Fibroblast of skin of right biceps (primary cell): Measurements from ENCODE around the gene TRAPPC3.

Source experiments
- DNase-seq: peaks from one replicate; pipeline ENCODE4 v3.0.0-alpha.2; 2013

The TRAPPC3 gene

GRCh38 chr1:36151134-36151844 is 2.0 kb upstream of the TRAPPC3 start:
- no peak for DNase-seq

GRCh38 chr1:36150296-36151133 is 1.2 kb upstream of the TRAPPC3 start:
- DNase-seq: peak; percentile 94

- DNase-seq: no peak
Observed at GRCh38 chr1:36149973-36150295, 648 bp upstream of the TRAPPC3 start.

- no peak for DNase-seq
Observed at GRCh38 chr1:36148821-36149236, 457 bp downstream of the TRAPPC3 start.

DNA sequence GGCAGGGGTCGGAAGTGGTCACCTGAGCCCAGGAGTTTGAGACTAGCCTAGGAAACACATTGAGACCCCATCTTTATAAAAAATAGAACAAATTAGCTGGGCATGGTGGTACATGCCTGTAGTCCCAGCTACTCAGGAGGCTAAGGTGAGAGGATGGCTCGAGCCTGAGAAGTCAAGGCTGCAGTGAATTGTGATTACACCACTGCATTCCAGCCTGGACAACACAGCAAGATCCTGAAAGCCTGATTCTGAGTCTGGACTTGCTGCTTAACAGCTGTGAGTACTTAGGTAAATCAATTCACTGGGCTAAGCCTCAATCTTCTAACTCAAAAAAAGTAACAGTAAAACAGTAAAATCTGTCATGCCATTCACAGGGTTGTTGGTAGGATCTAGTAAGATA is 4.9 kb downstream of the TRAPPC3 start:
- no peak for DNase-seq

DNA sequence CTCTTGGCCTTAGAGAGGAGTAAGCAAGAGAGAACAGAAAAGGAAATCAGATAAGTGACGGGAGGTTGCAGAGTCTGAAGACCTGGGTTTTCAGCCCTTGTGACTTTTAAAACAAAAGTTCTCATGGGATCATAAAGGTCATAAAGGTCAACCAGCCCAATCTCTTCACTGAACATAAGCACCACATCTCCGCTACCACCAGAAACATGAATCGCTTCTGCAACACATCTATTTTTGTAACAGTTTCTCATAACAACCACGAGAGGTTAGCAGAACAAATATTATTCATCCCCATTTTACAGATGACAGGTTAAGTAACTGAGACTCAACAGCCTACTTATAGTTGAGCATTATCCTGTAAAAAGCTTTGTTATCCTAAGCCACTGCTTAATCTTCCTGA is 5.9 kb downstream of the TRAPPC3 start:
- DNase-seq: no peak

GRCh38 chr1:36142121-36142520 is 7.2 kb downstream of the TRAPPC3 start:
- no peak for DNase-seq

DNA sequence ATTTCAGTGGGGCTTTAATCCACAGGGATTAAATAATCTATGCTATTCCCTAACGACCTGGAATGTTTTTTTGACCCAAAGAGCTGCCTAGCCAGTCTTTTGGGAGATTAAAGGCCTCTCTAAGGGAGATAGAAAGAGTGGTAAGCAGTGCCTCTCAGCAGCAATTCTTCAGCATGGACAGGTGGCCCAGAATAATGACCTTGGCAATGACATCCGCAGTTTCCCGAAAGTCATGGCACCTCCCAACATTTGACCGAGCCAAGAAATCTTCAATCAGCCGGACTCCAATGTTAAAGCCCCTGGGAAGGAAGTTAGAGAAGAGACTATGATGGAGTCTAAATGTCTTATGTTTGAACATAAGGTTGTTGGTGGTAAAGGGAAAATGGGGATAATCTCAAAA is 9.8 kb downstream of the TRAPPC3 start:
- no peak for DNase-seq

DNA sequence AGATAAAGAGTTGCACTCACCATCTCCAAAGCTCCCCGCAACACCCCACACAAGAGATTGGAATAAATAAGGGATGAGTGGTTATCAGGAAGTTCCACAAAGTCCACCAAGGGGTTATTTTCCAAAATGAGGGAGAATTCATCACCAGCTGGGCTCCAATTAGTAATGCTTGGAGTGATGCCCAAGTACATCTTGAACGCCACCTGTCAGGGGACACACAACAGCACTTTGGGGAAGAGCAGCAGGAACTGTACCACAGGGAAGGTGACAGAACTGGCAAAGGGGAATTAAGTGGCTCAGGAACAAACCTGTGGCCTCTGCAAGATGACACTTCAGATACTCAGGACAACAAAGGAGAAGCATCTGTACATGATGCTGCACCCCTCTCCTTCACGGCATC is 11.5 kb downstream of the TRAPPC3 start:
- DNase-seq: no peak

DNA sequence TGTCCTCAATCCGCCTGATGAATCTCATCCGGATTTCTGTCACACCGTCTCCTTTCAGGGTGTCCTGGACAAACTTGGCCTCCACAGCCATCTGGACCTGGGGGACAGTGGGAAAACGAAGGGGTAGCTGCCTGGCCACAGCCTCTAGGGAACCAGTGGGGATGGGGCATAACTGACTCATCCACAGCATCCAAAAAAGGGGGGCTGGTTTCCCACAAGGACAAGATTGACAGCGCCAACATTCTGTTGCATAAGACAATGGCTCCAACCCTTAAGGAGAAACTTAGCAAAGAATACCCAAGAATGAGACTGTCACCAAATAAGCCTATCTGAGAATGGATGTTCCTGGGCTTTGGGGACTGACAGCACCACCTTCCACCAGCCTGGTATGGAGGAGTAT is 12.1 kb downstream of the TRAPPC3 start:
- no peak for DNase-seq

DNA sequence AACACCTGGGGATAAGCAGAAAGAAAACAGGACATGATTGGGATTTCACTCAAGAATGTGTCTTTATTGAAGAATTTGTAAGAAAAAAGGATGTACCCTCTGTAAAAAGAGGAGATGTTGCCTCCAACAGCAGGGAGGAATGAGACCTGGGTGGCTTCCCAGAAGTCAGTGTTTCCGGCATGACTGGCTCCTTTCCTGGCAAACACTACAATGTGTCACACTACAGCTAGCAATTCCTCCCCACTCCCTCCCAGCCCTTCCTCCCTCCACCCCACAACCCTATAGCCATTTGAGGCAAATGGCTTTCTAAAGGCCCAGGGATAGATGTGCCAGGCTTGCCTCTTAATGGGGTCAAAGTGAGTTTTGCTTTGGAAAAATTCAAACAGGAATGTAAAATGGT is 12.8 kb downstream of the TRAPPC3 start:
- DNase-seq: peak; percentile 93

DNA sequence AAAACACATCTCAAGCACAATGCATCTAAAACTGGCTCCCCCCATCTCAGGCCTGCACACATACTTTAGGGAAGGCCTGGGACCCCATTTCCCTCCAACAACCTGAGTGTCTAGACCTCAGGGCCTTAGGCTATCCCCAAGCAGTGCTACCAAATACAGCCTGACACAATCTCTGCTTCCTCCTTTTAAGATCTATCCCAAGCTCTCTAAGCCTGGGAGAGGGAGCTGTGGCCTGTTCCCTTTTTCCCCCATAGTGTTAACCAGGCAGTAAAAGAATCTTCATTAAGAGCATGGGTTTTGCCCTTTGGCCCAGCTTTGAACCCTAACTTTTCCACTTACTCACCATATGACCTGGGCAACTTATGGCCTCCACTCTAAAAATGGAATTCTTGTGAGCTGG is 13.5 kb downstream of the TRAPPC3 start:
- no peak for DNase-seq

GRCh38 chr1:36135330-36135667 is 14.0 kb downstream of the TRAPPC3 start:
- no peak for DNase-seq

- DNase-seq: peak; percentile 80
Observed at GRCh38 chr1:36134505-36135329, 14.6 kb downstream of the TRAPPC3 start.

GRCh38 chr1:36134031-36134430 is 15.3 kb downstream of the TRAPPC3 start:
- no peak for DNase-seq

DNA sequence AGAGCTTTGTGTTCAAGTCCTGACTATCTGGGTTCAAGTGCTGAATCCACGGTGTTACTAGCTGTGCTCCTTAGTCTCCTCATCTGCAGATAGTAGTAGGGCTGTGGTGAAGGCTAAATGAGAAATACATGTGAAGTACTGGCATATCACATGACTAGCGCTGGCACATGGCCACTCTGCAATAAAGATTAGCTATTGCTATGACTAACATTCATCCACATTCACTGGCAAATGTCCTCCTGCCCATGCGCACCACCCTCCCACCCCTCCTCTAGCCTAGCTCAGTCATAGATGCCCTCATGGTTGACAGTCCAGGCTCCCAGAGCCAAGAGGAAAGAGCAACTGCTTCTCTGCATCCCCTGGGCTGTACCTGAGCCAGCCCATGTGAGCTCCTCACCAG is 15.8 kb downstream of the TRAPPC3 start:
- peak; percentile 96 for DNase-seq

DNA sequence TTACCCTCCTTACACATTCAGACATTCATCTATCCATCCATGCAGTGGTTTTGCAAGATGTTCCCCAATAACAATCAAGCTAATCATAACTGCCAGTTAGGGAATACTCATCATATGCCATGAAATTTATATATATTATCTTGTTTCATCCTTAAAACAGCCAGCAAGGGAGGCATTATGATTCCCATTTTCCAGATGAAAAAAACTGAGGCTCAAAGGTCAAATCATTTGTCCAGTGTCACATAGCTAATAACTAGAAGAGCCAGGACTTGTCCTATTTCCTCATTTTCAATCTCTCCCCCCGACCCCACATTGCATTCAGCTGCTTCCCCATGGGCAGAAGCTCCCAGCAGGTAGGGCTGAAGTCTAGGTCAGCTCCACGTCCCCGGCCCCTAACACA is 17.3 kb downstream of the TRAPPC3 start:
- DNase-seq: no peak

DNA sequence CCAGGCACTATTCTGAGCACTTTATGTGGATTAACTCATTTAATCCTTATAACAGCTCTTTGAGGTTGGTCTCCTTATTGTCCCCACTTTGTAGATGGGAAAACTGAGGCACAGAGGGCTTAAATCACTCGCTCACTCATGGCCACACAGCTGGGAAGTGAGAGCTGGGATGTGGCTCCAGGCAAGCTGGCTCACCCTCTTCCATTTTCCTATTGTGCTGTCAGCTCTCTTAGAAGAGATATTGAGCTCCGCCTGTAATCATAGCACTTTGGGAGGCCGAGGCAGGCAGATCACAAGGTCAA is 20.4 kb downstream of the TRAPPC3 start:
- no peak for DNase-seq

DNA sequence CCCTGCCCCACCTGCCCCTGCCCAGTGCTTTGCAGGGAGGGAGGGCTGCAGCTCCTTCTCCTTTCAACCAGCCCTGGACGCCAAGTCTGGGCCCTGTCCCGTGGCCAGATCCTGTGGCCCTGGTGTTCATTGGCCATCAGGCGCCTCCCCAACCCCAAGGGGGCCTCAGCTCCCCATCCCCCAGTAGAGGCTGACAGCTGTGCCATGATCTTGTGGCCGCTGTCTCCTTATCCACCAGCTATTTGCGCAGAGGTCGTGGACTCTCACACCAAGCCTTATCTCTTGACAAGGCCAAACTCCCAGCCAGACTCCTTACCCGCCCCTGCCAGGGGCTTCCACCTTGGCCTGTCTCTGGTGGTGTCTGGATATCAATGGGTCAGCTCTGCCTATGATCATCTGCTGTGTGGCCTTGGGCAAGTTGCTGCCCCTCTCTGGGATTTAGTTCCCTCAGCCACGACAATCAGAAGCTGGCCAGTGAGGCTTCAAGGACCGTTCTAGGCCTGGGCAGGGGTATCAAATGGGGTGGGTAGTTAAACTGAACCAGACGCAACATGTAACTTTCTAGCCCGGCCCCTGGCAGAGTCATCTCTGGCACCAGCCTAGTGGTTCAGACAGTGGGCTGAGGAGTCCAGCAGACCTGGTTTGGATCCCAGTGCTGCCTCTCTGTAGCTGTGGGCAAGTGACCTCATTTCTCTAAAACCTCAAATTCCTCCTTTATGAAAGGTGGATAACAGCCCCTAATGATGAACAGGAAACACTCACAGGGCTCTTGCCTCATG is 21.0 kb downstream of the TRAPPC3 start:
- peak; percentile 67 for DNase-seq

GRCh38 chr1:36126797-36127500 is 22.3 kb downstream of the TRAPPC3 start:
- no peak for DNase-seq

DNA sequence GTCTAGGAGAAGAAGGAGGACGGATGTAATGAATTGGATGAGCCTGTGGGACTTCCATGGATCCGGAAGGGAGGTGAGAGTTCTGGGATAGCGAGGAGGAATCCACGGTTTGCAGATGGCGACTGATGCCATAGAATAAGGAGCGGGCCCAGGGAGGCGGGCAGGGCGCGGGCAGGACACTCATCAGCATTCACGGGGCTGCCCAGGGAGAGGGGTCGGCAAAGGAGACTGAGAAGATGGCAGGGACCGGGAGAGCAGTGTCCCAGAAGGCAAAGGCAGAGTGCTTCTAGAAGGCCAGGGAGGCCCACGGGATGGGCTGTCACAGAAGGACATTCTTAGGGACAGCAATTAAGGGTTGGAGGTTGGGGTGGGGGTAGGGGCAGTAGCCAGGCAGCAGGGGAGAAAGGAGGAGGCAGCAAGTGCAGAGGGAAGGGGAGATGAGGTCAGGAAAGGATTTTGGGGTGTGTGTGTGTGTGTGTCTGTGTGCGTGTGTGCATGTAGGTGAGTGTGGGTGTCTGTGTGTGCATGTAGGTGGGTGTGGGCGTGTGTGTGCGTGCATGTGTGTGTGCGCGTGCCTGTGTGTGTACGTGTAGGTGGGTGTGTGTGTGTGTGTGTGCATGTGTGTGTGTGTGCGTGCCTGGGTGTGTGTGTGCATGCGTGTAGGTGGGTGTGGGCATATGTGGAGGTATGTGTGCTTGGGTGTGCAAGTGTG is 23.1 kb downstream of the TRAPPC3 start:
- DNase-seq: no peak
